Measurements from ENCODE around the gene TTLL11. TPM values are rescaled to one million over a fixed set of nuclear protein-coding genes. Genes with fewer than 3 reads are reported as not detected.

TTLL11 gene
- total RNA-seq, 1 donor from 2014 or later: 4.0 TPM

DNA sequence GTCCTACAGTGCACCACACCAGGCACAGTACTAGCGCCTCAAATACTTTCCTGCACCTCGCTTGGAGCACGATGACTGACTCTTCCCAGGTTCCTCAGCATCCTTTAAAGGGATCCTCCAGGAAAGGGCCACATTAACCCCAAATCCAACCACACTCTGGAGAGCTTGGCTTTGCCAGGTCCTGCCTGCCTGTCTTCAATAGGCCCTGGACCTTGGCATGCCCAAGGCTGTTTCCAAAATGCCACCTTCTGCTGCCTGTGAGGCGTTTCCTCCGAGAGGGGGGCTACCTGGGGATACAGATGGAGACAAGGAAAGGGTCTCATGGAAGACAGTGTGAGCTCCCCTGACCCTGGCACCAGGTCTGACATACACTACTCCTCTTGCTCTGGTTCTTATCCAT lies 271.8 kb downstream of the TTLL11 start:
- Mint-ChIP-seq H3K27me3 (ENCODE audit: unreplicated experiment) (peaks cover 20% of the 10 kb centered on the region), H3K36me3 (ENCODE audit: low read depth, unreplicated experiment) (peaks cover 4% of the 10 kb centered on the region), H3K9me3 (ENCODE audit: unreplicated experiment) (no peaks in the 10 kb centered on the region), H3K4me3 (ENCODE audit: unreplicated experiment) (no peak overlapping the region), H3K27ac (ENCODE audit: unreplicated experiment) (no peak overlapping the region), H3K4me1 (ENCODE audit: unreplicated experiment) (peaks cover 49% of the 10 kb centered on the region)
- DNase-seq (ENCODE audit: low spot score): no peak
- TF ChIP-seq, protein P1, sequence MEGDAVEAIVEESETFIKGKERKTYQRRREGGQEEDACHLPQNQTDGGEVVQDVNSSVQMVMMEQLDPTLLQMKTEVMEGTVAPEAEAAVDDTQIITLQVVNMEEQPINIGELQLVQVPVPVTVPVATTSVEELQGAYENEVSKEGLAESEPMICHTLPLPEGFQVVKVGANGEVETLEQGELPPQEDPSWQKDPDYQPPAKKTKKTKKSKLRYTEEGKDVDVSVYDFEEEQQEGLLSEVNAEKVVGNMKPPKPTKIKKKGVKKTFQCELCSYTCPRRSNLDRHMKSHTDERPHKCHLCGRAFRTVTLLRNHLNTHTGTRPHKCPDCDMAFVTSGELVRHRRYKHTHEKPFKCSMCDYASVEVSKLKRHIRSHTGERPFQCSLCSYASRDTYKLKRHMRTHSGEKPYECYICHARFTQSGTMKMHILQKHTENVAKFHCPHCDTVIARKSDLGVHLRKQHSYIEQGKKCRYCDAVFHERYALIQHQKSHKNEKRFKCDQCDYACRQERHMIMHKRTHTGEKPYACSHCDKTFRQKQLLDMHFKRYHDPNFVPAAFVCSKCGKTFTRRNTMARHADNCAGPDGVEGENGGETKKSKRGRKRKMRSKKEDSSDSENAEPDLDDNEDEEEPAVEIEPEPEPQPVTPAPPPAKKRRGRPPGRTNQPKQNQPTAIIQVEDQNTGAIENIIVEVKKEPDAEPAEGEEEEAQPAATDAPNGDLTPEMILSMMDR (IDR thresholded peaks at IDR 0.05; ENCODE audit: unreplicated experiment): no peak

DNA sequence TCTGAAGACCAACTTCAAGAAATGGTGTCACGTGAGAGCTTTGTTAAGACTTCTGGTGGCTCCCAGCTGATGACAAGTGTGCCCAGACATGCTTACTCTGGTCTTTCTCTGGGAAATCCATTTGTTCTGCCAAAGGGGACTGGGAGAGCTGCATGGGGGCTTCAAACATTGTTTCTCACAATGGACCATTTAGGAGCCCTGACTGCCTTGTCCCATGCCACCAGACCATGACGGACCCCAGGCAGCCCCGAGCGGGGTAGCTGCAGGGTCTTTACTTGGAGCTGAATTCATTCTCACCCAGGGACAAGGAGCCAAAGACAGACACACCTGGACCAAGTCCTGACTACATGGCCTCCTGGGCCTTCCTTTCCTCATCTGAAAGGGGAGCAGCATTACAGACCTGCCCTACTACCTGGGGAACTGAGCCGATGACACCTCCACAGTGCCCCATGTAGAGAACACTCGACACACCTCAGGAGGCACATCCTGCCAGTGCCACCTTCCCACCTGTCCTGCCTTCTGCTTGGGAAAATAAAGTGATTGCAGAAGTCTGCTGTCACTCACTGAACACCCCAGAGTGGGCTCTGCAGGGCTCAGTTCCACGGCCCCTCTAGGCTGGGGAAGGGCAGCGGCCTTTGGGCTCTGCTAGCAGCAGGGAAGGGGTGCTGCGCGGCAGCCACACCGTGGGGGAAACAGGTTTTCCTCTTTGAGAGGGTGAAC lies 272.7 kb downstream of the TTLL11 start:
- Mint-ChIP-seq H3K4me3 (ENCODE audit: unreplicated experiment) (peak overlapping the region; percentile 51), H3K4me1 (ENCODE audit: unreplicated experiment) (peaks cover 49% of the 10 kb centered on the region), H3K9me3 (ENCODE audit: unreplicated experiment) (no peaks in the 10 kb centered on the region), H3K27ac (ENCODE audit: unreplicated experiment) (peak overlapping the region; percentile 84), H3K27me3 (ENCODE audit: unreplicated experiment) (peaks cover 20% of the 10 kb centered on the region), H3K36me3 (ENCODE audit: low read depth, unreplicated experiment) (peaks cover 4% of the 10 kb centered on the region)
- TF ChIP-seq, protein P1 (IDR thresholded peaks at IDR 0.05; ENCODE audit: unreplicated experiment): no peak
- DNase-seq (ENCODE audit: low spot score): no peak

DNA sequence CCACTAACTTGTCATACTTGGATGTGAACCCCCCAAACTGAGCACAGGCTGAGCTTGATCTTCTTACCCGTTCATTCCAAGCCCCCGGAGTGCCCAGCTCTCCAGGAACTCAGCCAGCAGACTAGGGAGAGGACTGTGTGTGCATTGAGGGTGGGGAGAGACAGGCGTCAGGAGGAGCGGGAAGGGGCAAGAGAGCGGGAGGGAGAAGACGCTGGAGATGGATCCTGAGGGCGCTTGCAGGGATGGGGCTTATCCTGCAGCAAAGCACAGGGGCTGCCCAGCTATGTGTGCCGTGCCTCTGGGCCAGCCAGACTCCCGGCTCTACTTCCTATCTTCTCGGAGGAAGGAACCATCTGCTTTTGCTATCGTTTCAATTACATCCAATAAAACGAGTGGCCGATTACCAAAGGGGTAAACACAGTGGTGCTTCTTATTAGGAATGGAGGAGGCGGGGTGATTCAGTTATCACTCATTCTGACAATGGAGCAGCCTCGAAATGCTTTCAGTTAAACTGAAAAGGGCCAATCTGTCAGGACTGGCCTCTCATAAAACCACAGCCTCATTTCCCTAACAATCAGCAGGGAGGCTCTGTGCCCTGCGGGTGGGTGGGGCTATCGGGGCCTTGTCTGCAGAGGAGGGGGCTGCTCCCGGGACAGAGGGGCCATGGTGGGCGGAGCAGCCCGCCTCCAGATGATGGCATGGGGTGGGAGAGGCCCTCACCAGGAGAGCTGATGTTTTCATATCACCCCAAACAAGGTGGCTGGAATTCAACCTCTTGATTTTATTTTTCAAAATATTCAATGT lies 273.5 kb downstream of the TTLL11 start:
- peaks cover 20% of the 10 kb centered on the region for H3K27me3 Mint-ChIP-seq (ENCODE audit: unreplicated experiment)
- H3K27ac Mint-ChIP-seq (ENCODE audit: unreplicated experiment): no peak overlapping the region
- H3K4me3 Mint-ChIP-seq (ENCODE audit: unreplicated experiment): no peak overlapping the region

DNA sequence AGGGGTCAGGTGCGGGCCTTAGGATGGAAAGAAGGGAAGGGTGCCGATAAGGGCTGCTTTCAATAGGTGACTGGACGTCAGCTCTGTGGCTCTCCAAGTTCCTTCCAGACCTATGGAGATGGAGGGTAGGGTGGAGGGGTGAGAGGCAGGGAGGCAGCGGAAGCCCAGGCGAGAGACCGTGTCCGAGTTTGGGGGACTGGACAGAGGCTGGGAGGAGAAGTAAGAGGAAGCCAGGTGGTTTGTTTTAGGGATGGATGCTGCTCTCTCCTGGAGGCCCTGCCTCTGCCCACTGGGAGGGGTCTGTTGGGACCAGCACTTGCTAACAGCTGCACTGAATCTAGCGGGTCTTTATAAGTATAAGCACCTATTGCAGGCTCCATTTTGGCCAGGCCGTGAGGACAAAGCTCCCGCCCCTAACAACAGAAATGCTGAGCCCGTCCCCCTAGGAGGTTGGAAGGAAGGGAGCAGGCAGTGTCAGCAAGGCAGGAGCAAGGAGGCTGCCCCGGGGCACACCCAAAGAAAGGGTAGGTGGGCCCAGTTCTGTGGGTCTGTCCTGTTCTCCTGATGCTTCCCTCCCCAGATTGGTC lies 274.2 kb downstream of the TTLL11 start:
- no peak for DNase-seq (ENCODE audit: low spot score)

More for the DNA sequence above, 273.5 kb downstream of the TTLL11 start:
- Mint-ChIP-seq H3K4me1 (ENCODE audit: unreplicated experiment) (peaks cover 49% of the 10 kb centered on the region), H3K36me3 (ENCODE audit: low read depth, unreplicated experiment) (peaks cover 4% of the 10 kb centered on the region), H3K9me3 (ENCODE audit: unreplicated experiment) (no peaks in the 10 kb centered on the region)
- no peak for DNase-seq (ENCODE audit: low spot score)
- TF ChIP-seq, protein P1 (IDR thresholded peaks at IDR 0.05; ENCODE audit: unreplicated experiment): no peak

More for the DNA sequence above, 274.2 kb downstream of the TTLL11 start:
- no peak overlapping the region for H3K27ac Mint-ChIP-seq (ENCODE audit: unreplicated experiment)
- peaks cover 4% of the 10 kb centered on the region for H3K36me3 Mint-ChIP-seq (ENCODE audit: low read depth, unreplicated experiment)
- peaks cover 19% of the 10 kb centered on the region for H3K27me3 Mint-ChIP-seq (ENCODE audit: unreplicated experiment)
- TF ChIP-seq, protein P1 (IDR thresholded peaks at IDR 0.05; ENCODE audit: unreplicated experiment): no peak
- H3K9me3 Mint-ChIP-seq (ENCODE audit: unreplicated experiment): no peaks in the 10 kb centered on the region
- peaks cover 48% of the 10 kb centered on the region for H3K4me1 Mint-ChIP-seq (ENCODE audit: unreplicated experiment)
- no peak overlapping the region for H3K4me3 Mint-ChIP-seq (ENCODE audit: unreplicated experiment)
